NB4 (cell line): ENCODE data around the gene ARHGAP24.

Source experiments
- CTCF ChIP-seq: IDR thresholded peaks from one replicate; pipeline ENCODE4 v1.5.1; 2012; ENCODE audit warnings: low read depth, low read length
- MAX ChIP-seq: IDR thresholded peaks from 2 replicates; pipeline ENCODE4 v1.6.1; 2011; ENCODE audit warnings: low read depth, low read length

- TF ChIP-seq MAX: no peak
- TF ChIP-seq CTCF: no peak
Measured at GRCh38 chr4:85798012-85798770, 323.2 kb downstream of the ARHGAP24 start.
